Suppressor macrophage treated with lipopolysaccharide for 4 hours (primary cell): ENCODE measurements around the gene NEGR1.

Experiments used
- DNase-seq: peaks from one replicate; pipeline ENCODE4 v3.0.0-alpha.2; 2020

The NEGR1 gene

GRCh38 chr1:71835442-71835813, 446.9 kb downstream of the NEGR1 start:
- no peak for DNase-seq

DNA sequence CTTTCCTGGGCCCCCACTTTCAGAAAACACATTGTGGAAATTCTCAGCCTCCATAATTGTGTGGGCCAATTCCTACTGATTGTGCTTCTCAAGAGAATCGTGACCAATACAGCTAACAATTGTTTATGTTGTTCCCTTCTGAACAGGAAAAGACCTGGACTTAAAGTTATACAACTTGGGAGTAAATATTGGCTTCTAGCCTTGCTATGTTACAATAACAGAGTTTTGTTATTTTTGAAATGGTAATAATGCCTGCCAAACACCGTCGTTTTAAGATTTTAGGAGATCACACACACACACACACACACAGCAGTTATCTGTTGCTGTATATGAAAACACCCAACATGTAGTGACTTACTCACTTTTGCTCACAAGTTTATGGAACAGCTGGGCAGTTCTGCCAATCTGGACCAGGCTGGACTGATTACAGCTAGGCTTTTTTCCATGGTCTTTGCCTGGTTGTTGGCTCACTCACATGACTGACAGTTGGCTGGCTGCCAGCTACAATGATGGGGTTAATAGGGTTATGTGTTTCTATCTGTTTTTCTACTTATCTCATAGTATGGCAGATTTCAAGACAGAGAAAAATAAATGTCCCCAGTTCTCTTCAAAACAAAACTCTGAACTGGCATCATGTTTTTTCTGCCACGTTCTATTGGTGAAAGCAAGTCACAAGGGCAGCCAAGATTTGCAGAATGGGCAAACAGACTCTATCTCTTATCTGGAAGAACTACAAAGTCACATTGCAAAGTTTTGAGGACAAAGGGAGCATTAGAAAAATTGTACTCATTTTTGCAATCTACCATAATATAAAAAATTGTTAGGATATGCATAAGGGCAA, 447.5 kb downstream of the NEGR1 start:
- DNase-seq, result no peak

GRCh38 chr1:71831646-71832045, 450.7 kb downstream of the NEGR1 start:
- DNase-seq, result no peak

GRCh38 chr1:71829346-71829745, 453.0 kb downstream of the NEGR1 start:
- DNase-seq, result no peak

DNA sequence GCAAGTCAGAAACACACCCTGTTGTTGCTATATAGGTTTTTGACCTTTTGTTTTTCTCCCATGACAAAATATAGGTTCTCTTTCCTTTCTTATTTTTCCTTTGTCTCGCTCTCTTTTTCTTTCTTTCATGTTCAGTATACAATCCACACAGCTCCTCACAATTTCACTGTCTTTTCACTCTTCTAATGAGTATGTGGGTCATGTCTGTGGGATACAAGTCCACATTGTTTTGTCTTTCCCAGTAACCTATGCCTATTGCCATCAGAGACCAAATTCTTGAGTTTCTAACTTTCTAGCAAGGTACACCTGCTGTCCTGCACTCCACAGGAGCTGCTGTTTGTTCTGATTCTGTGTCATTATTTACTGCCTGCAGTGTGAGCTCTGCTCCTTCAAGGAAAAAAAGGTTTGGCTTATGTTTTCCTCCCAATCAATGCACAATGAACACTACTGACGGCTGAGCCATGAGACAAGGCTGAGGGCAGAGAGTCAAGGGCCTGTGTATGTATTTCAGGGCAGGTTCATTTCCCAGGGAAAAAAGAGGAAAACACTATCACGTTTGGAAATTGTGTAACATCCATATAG, 453.8 kb downstream of the NEGR1 start:
- DNase-seq, result no peak

DNA sequence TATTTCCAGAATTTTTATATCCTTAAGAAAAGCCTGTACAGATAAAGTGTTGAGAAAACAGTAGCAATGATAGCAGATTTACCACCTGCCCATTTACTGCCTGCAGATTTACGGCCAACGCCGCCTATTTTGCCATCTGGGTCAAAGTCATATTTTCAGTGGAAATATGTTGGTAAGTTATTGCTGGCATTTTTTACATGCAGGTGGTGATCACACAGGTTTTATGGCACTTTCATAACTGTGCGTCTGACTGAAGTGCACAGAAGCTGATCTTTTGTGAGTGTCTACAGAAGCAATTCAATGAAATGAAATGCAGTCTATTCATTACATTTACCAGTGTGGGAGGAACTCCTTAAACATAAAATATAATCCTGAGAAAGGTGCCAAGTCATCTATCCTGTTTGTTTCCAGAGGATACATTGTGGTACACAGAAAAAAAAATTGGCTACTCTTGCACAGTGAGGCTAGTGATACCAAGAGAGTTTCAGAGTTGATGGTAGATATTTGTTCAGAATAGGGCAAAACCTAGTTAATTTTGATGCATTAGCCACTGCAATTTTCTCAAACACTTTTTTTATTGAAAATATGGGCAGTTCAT, 458.5 kb downstream of the NEGR1 start:
- no peak for DNase-seq

DNA sequence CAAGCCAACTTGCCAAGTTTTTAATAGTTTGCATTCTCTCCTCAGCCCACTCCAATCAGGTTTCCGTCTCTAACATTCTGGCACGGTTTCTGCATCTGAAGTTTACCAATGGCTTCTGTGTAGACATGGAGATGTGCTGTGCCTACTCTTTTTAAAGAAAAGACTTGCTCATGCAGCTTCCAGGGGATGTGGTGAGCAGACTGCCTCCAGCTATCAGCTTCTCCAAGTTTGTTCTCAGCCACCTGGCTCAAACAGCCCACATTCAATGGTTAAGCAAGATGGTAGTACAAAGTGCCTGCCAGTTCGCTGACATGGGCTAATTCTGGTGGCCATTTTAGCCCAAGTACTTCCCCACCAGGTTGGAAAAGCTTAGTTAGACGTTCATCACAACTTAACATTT, 465.3 kb downstream of the NEGR1 start:
- DNase-seq, result no peak

DNA sequence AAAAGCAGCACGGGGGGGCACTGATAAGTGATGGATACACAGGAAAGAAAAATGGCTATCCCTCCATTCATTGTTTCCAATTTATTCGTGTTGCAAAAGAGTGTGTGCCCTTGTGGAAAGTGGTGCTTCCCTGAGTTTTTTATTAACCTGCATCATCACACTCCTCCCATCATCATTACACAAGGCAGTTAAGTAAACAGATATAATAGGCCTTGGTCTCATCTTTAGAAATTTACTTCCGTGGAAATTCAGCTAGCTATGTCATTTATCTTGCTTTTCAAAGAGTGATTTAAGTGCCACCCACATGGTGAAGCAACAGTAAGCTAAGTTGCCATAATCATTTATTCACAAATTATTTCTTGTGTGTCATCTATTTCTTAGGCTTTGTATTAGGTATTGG, 473.3 kb downstream of the NEGR1 start:
- no peak for DNase-seq

- no peak for DNase-seq
These were observed 478.2 kb downstream of the NEGR1 start for GRCh38 chr1:71804140-71804539.

GRCh38 chr1:71796006-71796405, 486.3 kb downstream of the NEGR1 start:
- DNase-seq, result no peak

DNA sequence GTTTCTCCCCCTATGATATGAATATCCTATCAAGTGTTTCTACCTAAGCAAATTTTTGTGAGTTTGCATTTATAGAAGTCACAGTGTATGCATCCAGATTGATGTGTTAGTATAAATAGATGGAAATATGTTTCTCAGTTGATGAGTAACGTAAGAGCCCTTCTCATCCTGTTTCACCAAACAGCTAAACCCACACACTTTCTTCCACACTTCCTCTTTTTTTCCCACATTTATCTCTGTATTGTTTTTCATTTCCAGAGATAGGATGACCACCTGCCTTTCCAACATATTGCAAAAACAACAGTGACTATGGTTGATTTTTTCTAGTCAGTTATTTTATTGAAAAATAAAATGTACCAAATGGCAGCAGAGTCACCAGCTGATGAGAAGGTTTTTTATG, 490.1 kb downstream of the NEGR1 start:
- peak; percentile 21 for DNase-seq

GRCh38 chr1:71788113-71788512, 494.2 kb downstream of the NEGR1 start:
- no peak for DNase-seq

- DNase-seq, result no peak
These were observed 494.6 kb downstream of the NEGR1 start for GRCh38 chr1:71787699-71788098.

DNA sequence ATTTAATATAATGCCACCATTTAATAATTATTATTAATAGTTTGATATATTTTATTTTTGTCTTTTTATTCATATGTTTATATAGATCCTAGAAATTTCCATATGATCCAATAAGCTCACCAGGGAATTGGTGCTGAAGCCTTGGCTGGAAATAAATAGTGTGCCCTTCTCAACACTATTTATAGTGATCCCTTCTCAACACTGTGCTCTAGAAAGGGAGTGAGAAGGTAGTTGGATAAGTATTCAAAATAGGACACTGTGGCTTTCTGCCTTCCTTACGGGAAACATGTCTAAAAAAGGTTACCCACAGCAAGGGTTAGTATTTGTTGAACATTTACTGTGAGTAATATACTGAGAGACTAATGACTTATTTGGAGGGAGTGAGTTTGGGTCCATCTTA, 496.1 kb downstream of the NEGR1 start:
- no peak for DNase-seq

DNA sequence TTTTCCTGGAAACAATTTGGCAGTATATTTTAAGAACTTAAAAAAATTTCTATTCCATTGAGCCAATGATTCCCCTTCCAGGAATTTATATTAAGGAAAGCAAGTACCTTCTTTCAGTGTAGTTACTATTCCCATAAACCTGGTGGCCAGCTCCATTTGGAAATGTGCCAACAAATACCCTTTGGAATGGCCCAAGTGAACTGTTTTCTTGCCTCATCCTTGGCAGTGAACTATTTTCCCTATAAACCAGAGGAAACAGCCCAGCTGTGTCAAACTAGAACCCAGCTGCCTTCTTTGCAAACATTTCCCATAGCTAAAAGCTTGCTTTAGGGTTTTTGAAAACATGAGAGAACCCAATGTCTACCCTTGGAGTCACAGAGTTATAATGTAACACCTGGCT, 496.9 kb downstream of the NEGR1 start:
- no peak for DNase-seq

- DNase-seq, result no peak
These were observed 497.3 kb downstream of the NEGR1 start for GRCh38 chr1:71785000-71785399.

- no peak for DNase-seq
These were observed 498.1 kb downstream of the NEGR1 start for GRCh38 chr1:71784241-71784640.

GRCh38 chr1:71783071-71783470, 499.3 kb downstream of the NEGR1 start:
- DNase-seq, result no peak

DNA sequence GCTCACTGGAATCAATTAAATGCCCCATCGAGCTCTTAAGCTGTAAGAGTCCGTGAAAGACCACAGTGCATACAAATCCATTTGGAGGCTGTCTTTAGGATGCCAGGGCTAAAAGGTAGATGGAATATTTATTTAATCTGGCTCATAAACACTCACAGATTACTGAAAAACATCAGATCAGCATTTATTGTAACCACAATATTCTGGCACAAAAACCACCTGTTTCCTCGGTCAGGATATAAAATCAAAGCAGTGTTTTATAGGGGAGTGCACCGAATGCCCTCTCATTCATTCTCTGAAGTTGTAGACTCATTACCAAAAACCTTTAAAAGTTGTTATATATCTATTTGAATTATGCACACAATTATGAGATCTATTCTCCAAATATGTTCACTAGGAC, 500.9 kb downstream of the NEGR1 start:
- DNase-seq, result no peak

DNA sequence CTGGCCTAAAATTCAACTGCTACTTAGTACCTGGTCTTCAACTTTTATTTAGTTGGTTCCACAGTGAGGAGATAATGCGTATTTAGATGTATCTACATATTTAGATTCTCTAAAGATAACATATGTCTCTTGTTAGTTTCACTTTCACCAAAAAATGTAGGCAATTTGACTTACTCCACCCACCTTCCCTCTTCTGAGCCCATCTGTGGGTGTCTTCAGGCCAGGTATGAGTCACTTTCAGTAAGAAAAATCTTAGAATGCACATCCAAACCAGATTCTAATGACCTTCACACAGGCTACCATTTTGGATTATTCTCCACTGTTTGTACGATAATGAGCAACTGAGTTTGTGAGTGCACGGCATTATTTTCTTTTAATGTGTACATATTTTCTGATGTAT, 501.7 kb downstream of the NEGR1 start:
- no peak for DNase-seq

DNA sequence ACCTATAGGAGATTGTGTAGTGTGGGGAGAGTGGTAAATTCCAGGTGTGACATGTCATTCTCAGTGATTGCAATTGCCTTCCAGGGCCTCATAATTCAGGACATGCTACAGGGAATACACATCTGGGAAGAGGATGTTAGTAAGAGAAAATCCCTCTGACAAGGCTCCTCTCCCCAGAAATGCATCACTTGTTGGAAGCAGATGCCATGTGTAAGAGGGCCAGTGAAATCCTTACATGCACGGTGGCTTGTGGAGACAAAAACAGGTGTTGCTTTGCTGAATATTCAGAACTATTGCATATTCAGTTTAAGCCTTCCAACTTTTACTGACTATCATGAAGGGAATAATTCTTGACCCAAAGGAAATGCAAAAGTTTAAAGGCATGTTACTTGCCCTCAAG, 503.4 kb downstream of the NEGR1 start:
- DNase-seq, result no peak

DNA sequence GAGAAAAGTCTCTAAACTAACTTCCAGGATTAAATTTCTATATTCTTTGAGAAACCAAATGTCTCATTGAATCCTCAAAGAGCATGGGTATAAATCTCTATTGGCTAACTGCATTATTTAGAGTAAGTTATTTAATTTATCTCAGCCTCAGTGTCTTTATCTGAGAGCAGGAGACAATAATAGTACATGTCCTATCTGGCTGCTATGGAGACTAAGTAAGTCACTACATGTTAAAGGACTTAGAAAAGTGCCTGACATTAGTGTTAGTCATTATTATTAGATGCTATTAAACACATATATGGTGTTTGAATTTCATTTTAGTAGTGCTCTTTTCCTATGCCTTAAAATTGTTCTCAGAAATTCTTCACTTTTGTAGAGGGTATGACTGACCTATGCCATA, 505.2 kb downstream of the NEGR1 start:
- no peak for DNase-seq

DNA sequence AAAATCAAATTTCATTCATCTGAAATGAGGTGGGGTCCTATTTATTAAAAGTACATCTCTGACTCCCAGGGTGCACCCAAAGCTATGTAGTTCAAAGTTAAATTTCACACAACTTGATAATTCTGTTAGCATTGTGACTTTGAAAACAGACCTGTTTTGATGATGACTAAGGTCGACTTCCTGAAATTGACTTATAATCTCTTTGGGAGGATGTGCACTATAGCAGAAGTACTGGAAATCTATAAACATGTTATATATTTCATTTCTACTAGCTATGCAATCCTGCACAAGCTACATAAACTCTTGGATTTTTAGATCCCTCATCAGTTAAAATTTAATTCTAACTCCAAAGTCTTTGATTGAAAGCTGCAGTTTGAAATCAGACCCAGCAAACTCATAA, 507.6 kb downstream of the NEGR1 start:
- no peak for DNase-seq

- DNase-seq, result no peak
These were observed 512.2 kb downstream of the NEGR1 start for GRCh38 chr1:71770121-71770520.

DNA sequence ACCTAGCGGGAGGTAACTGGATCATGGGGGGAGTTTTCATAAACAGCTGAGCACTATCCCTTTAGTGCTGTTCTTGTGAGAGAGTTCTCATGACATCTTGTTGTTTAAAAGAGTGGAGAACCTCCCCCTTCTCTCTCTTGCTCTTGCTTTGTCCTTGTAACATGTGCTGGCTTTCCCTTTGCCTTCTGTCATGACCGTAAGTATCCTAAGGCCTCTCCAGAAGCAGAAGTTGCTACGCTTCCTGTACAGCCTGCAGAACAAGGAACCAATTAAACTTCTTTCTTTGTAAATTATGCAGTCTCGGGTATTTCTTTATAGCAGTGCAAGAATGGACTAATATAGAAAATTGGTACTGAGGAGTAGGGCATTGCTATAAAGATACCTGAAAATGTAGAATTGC, 515.6 kb downstream of the NEGR1 start:
- peak; percentile 23 for DNase-seq
